NCI-H2107 treated with DMSO at 0.1 percent for 48 hours (cell line): ENCODE results near the gene ST3GAL3.
A peak's percentile ranks its signal among the peaks of the same experiment; 100 is the strongest.
"Not testable (repeated sequence)": the region's sequence is repeated elsewhere in the genome, so short reads cannot be mapped to it uniquely, and the experiment has no call there.

Experiments
- DNase-seq: peaks from one replicate; lab custom pipeline; 2025; ENCODE audit not compliant: unreplicated experiment; lab: John Stamatoyannopoulos, UW

Gene ST3GAL3

GRCh38 chr1:43818691-43819090, 111.4 kb downstream of the ST3GAL3 start:
- DNase-seq = no peak

- no peak for DNase-seq
Measured at GRCh38 chr1:43819357-43819756, 112.0 kb downstream of the ST3GAL3 start.

- no peak for DNase-seq
Measured at GRCh38 chr1:43821471-43821870, 114.1 kb downstream of the ST3GAL3 start.

- DNase-seq = no peak
Measured at GRCh38 chr1:43822040-43822690, 114.8 kb downstream of the ST3GAL3 start.

GRCh38 chr1:43824795-43825194, 117.5 kb downstream of the ST3GAL3 start:
- DNase-seq = no peak

GRCh38 chr1:43828574-43828973, 121.2 kb downstream of the ST3GAL3 start:
- no peak for DNase-seq

- no peak for DNase-seq
Measured at GRCh38 chr1:43830802-43831201, 123.5 kb downstream of the ST3GAL3 start.

GRCh38 chr1:43831851-43832250, 124.5 kb downstream of the ST3GAL3 start:
- no peak for DNase-seq

- DNase-seq = no peak
Measured at GRCh38 chr1:43832255-43832654, 124.9 kb downstream of the ST3GAL3 start.

GRCh38 chr1:43832998-43833397, 125.7 kb downstream of the ST3GAL3 start:
- DNase-seq = no peak

GRCh38 chr1:43833902-43834279, 126.6 kb downstream of the ST3GAL3 start:
- DNase-seq = not testable (repeated sequence)

- DNase-seq = no peak
Measured at GRCh38 chr1:43834280-43835081, 127.1 kb downstream of the ST3GAL3 start.

GRCh38 chr1:43835082-43836021, 128.0 kb downstream of the ST3GAL3 start:
- no peak for DNase-seq

- DNase-seq = peak; percentile 90
Measured at GRCh38 chr1:43836267-43836951, 129.1 kb downstream of the ST3GAL3 start.

- no peak for DNase-seq
Measured at GRCh38 chr1:43839056-43839455, 131.7 kb downstream of the ST3GAL3 start.

GRCh38 chr1:43841321-43842174, 134.2 kb downstream of the ST3GAL3 start:
- no peak for DNase-seq

GRCh38 chr1:43842175-43842498, 134.8 kb downstream of the ST3GAL3 start:
- DNase-seq = no peak

GRCh38 chr1:43843684-43844083, 136.3 kb downstream of the ST3GAL3 start:
- DNase-seq = no peak

- DNase-seq = no peak
Measured at GRCh38 chr1:43844114-43844513, 136.8 kb downstream of the ST3GAL3 start.

GRCh38 chr1:43847290-43847689, 140.0 kb downstream of the ST3GAL3 start:
- no peak for DNase-seq
